ENCODE measurements around the gene KCNQ1.

Gene KCNQ1

GRCh38 chr11:2444821-2445745, at the start of gene KCNQ1:
KCNQ1 (plus strand) TSS chr11:2445008; CDS start chr11:2445099, 91 bp downstream.
- DNase-seq: peak; percentile 74

GRCh38 chr11:2395211-2395730, 49.5 kb upstream of the KCNQ1 start:
- no peak for DNase-seq

- no peak for DNase-seq
These were observed 49.0 kb upstream of the KCNQ1 start for GRCh38 chr11:2395856-2396255.

- DNase-seq: no peak
These were observed 48.3 kb upstream of the KCNQ1 start for GRCh38 chr11:2396471-2396870.

GRCh38 chr11:2397005-2397404, 47.8 kb upstream of the KCNQ1 start:
- DNase-seq: no peak

GRCh38 chr11:2398664-2399355, 46.0 kb upstream of the KCNQ1 start:
- no peak for DNase-seq

GRCh38 chr11:2399488-2400068, 45.2 kb upstream of the KCNQ1 start:
- no peak for DNase-seq

GRCh38 chr11:2400069-2400761, 44.6 kb upstream of the KCNQ1 start, which contains the start of gene TSSC4:
TSSC4 (plus strand) TSS chr11:2400750; CDS start chr11:2402634, 1,884 bp downstream.
- DNase-seq: peak; percentile 100

GRCh38 chr11:2400762-2401435, 43.9 kb upstream of the KCNQ1 start:
- no peak for DNase-seq

- no peak for DNase-seq
These were observed 43.3 kb upstream of the KCNQ1 start for GRCh38 chr11:2401436-2401984.

GRCh38 chr11:2402106-2402505, 42.7 kb upstream of the KCNQ1 start:
- DNase-seq: no peak

GRCh38 chr11:2402890-2403645, 41.7 kb upstream of the KCNQ1 start:
- DNase-seq: no peak

GRCh38 chr11:2404735-2405196, 40.0 kb upstream of the KCNQ1 start:
- DNase-seq: no peak

GRCh38 chr11:2406451-2406850, 38.4 kb upstream of the KCNQ1 start:
- DNase-seq: no peak

GRCh38 chr11:2406878-2407410, 37.9 kb upstream of the KCNQ1 start:
- no peak for DNase-seq

GRCh38 chr11:2408671-2409070, 36.1 kb upstream of the KCNQ1 start:
- DNase-seq: no peak

GRCh38 chr11:2409126-2409525, 35.7 kb upstream of the KCNQ1 start:
- no peak for DNase-seq

GRCh38 chr11:2409611-2410468, 35.0 kb upstream of the KCNQ1 start:
- DNase-seq: no peak

GRCh38 chr11:2410616-2411015, 34.2 kb upstream of the KCNQ1 start:
- no peak for DNase-seq
